ENCODE results near the gene ZNF91. TPM values are rescaled to one million over a fixed set of nuclear protein-coding genes. Genes with fewer than 3 reads are reported as not detected.
A peak's percentile ranks its signal among the peaks of the same experiment; 100 is the strongest.
"Not testable (repeated sequence)": the region's sequence is repeated elsewhere in the genome, so short reads cannot be mapped to it uniquely, and the experiment has no call there.

ZNF91 gene
- total and polyA plus RNA-seq, 8 donors = 8.5 to 38.7 (median 28.1) TPM

- DNase-seq (no peak), ATAC-seq (no peak), FAIRE-seq (no peak)
- 89 to 90% methylated on average over 4 of the region's 4 CpGs for WGBS, 2 donors
- intact Hi-C loops (cut with DNase I) = no loop called here
- Histone ChIP-seq H3K9me3 (no peaks in the 10 kb centered on the region), H3K4me3 (no peak overlapping the region), H3K4me1 (peaks cover 0 to 7% (median 0%) of the 10 kb centered on the region in 3 donors), H3K27ac (no peak overlapping the region), H3K27me3 (no peaks in the 10 kb centered on the region), H3K36me3 (no peaks in the 10 kb centered on the region)
- TF ChIP-seq CTCF (IDR thresholded peaks at IDR 0.05) = no peak
Observed at GRCh38 chr19:23401086-23401610, 5.9 kb upstream of the ZNF91 start.

GRCh38 chr19:23399443-23399842 is 4.2 kb upstream of the ZNF91 start:
- Histone ChIP-seq H3K36me3 (no peaks in the 10 kb centered on the region), H3K4me1 (peaks cover 0 to 12% (median 0%) of the 10 kb centered on the region in 3 donors), H3K27me3 (no peaks in the 10 kb centered on the region), H3K27ac (no peak overlapping the region), H3K9me3 (no peaks in the 10 kb centered on the region), H3K4me3 (no peak overlapping the region)
- intact Hi-C loops (cut with DNase I) = no loop called here
- FAIRE-seq (no peak), ATAC-seq (no peak), DNase-seq (no peak)
- no peak for TF ChIP-seq CTCF (IDR thresholded peaks at IDR 0.05)
- 86 to 92% methylated on average over 3 of the region's 3 CpGs for WGBS, 2 donors

GRCh38 chr19:23395722-23396117 is 449 bp upstream of the ZNF91 start:
- ATAC-seq; H3K36me3 ChIP-seq; H3K27me3 ChIP-seq; intact Hi-C loops (cut with DNase I); H3K9me3 ChIP-seq; DNase-seq; FAIRE-seq: not testable (repeated sequence)
- Histone ChIP-seq H3K27ac (peak overlapping the region in 3 of 4 donors; percentile 91 to 97 (median 92)), H3K4me1 (peaks cover 9 to 27% (median 15%) of the 10 kb centered on the region in 3 donors), H3K4me3 (peak overlapping the region in 3 of 4 donors; percentile 50 to 81 (median 71))
- 85 to 86% methylated on average over 10 of the region's 10 CpGs for WGBS, 2 donors

GRCh38 chr19:23394511-23394910 is 760 bp downstream of the ZNF91 start:
- H3K4me3 ChIP-seq = peak overlapping the region; percentile 50 to 81 (median 68)
- peak overlapping the region; percentile 87 to 97 (median 92) for H3K27ac ChIP-seq
- TF ChIP-seq CTCF (IDR thresholded peaks at IDR 0.05) = no peak
- 1% methylated on average over 11 of the region's 11 CpGs for WGBS, 2 donors
- intact Hi-C loops (cut with DNase I) = no loop called here
- FAIRE-seq = no peak
- H3K36me3 ChIP-seq = no peaks in the 10 kb centered on the region
- H3K9me3 ChIP-seq = no peaks in the 10 kb centered on the region
- DNase-seq = peak in 4 of 6 donors; percentile 22 to 61 (median 27)
- peaks cover 9 to 27% (median 20%) of the 10 kb centered on the region in 3 donors for H3K4me1 ChIP-seq
- peak; percentile 64 to 82 (median 68) for ATAC-seq
- H3K27me3 ChIP-seq = no peaks in the 10 kb centered on the region

- ATAC-seq (no peak), DNase-seq (no peak), FAIRE-seq (no peak)
- no peaks in the 10 kb centered on the region for H3K9me3 ChIP-seq
- no peaks in the 10 kb centered on the region for H3K36me3 ChIP-seq
- H3K27me3 ChIP-seq = no peaks in the 10 kb centered on the region
- intact Hi-C loops (cut with DNase I) = no loop called here
- peaks cover 9 to 27% (median 24%) of the 10 kb centered on the region in 3 donors for H3K4me1 ChIP-seq
- TF ChIP-seq CTCF (IDR thresholded peaks at IDR 0.05) = no peak
- no peak overlapping the region for H3K4me3 ChIP-seq
- no peak overlapping the region for H3K27ac ChIP-seq
- 88 to 90% methylated on average over 1 of the region's 1 CpG for WGBS, 2 donors
Observed at GRCh38 chr19:23393121-23393520, 2.1 kb downstream of the ZNF91 start.

All from pancreas (tissue), 10 donors.